ENCODE data around the gene ABCC11.
A peak's percentile ranks its signal among the peaks of the same experiment; 100 is the strongest.

ABCC11 gene

DNA sequence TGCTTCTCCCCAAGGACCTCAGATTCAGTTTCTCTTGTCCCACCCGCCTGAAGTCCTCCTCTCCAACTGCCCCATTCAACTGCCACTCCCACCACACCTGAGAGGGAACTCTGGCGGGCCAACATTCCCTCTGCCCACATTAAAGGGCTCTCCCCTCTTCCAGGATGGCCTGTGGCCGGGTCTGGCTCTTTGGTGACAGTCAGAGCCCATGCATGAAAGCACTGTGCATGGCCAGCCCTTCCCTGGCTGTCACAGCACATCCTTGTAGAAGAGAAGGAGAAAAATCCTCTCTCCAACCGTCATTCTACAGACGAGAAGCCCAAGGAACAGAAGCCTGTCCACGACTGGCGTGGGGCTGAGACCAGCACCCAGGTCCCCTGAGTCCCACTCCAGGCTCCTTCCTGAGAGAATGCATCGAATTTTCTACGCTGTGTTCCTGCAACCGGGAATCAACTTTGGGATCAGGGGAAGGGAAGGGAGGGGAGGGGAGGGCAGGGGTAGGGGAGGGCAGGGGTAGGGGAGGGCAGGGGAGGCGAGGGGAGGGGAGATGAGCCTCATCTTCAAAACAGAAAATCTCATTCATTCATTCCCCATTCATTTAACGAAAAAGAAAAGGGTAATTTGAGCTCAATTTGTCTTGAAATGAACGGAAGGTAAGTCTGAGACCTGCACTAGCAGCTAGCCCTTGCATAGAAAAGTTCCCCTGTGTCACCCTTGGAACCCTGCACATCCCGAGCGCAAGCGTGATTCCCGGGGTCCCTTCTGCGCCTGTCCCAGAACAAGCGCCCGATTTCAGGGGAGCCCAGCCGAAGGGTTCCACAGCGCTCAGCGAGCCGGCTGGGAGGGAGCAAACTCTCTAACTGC, 91.2 kb downstream of the ABCC11 start, which contains the start of gene ABCC12:
ABCC12 (minus strand) TSS at position 68 of the 864 bp plus-strand sequence. CDS start 9,569 bp downstream, outside the sequence.
- H3K4me3 ChIP-seq (ENCODE audit: low read depth, low read length), result peak within 1 kb of the TSS; percentile 26
- TF ChIP-seq, protein P1, sequence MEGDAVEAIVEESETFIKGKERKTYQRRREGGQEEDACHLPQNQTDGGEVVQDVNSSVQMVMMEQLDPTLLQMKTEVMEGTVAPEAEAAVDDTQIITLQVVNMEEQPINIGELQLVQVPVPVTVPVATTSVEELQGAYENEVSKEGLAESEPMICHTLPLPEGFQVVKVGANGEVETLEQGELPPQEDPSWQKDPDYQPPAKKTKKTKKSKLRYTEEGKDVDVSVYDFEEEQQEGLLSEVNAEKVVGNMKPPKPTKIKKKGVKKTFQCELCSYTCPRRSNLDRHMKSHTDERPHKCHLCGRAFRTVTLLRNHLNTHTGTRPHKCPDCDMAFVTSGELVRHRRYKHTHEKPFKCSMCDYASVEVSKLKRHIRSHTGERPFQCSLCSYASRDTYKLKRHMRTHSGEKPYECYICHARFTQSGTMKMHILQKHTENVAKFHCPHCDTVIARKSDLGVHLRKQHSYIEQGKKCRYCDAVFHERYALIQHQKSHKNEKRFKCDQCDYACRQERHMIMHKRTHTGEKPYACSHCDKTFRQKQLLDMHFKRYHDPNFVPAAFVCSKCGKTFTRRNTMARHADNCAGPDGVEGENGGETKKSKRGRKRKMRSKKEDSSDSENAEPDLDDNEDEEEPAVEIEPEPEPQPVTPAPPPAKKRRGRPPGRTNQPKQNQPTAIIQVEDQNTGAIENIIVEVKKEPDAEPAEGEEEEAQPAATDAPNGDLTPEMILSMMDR (conservative IDR thresholded peaks at IDR 0.05; ENCODE audit: low read depth, low read length), result no peak
- DNase-seq (ENCODE audit: low read depth), result no peak

DNA sequence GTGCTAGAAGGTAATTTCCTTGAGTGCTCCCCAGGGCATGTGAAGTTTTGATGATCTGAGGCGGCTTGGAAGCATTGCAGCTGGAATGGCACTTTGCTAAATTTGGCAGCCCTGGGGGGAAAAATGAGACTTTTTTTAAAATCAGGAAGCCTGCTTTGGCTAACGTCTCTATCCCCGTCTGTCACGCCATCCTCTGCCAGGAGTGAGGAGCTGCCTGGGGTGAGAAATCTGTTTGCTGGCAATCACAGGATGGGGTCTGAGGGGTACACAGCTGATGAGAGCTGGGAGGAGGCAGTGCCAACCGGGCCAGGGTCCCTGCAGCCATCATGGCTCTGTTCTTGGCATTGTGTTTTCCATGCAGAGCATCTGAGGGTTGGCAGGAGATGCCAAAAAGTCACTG, 93.6 kb downstream of the ABCC11 start:
- no peak for DNase-seq (ENCODE audit: low read depth)
- no peak overlapping the region for H3K4me3 ChIP-seq (ENCODE audit: low read depth, low read length)
- TF ChIP-seq, protein P1 (conservative IDR thresholded peaks at IDR 0.05; ENCODE audit: low read depth, low read length), result no peak

DNA sequence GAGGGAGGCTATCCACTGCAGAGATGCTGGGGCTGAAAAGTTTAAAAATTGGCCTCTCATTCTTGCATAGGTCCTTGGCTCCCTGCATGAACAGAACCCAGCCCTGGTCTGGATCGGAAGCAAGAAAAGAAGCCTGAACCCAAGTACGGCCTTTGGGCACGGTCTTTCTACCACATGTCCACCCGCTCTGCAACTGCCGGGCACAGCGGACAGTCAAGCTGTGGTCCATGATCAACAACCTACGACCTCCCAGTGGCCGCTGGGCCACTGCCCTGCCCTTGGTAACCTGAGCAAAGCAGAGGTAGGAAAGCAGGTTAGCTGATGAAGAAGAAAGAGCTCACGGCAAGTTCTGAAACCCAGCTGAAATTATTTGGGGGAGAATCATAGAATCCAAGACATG, 95.1 kb downstream of the ABCC11 start:
- no peak for DNase-seq (ENCODE audit: low read depth)
- TF ChIP-seq, protein P1 (conservative IDR thresholded peaks at IDR 0.05; ENCODE audit: low read depth, low read length), result no peak
- no peak overlapping the region for H3K4me3 ChIP-seq (ENCODE audit: low read depth, low read length)

DNA sequence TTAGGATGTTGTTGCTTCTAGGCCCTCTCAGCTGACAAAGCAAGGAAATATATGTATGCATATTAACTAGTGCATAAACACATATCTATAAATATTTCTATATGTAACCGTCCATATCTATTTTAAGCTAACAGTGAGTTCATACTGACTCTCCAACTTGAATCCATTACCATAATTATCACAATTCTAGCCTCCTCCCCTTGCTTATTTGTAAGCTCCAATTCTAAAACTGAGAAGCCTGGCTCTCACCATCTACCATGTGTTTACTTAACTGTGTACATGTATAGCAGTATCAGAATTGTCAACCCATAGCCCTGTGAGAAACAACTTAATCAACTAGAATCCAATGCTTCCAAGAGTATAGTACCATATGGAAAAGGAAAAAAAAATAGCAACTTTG, 96.6 kb downstream of the ABCC11 start:
- TF ChIP-seq, protein P1 (conservative IDR thresholded peaks at IDR 0.05; ENCODE audit: low read depth, low read length), result no peak
- H3K4me3 ChIP-seq (ENCODE audit: low read depth, low read length), result no peak overlapping the region
- no peak for DNase-seq (ENCODE audit: low read depth)

DNA sequence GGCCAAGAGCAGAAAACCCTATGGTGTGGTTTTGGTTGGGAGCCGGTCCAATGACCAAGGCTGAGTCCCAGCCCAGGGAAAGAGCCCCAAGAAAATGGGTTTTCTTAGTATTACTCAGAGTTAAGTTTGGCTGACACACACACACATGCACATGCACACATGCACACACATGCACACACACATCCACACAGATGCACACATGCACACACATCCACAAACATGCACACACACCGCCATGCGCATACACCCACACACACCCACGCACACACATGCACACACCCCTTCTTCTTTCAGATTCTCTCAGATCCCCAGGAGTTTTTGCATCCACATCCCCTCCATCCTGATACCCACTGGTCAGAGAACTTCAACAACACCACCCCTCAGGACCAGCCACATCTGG, 100.6 kb downstream of the ABCC11 start:
- TF ChIP-seq, protein P1 (conservative IDR thresholded peaks at IDR 0.05; ENCODE audit: low read depth, low read length), result no peak
- DNase-seq (ENCODE audit: low read depth), result no peak
- H3K4me3 ChIP-seq (ENCODE audit: low read depth, low read length), result no peak overlapping the region

DNA sequence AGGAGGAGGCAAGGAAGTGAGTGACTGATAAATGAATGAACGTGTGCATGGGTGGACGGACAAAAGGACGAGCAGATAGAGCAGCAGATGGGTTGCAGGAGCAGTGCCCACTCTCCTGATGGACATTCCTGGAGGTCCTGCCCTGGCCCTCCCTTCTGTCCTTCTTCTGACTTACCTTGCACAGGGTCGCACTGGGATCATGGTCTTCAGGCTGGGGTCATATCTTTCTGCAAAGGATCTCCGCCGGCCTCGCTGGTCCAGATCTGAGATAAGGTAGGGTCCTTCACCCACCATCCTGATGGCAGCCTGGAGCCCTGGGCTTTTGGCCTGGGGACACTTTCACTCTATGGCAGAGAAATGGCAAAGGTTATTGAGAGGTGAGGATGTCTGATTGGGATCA, 101.2 kb downstream of the ABCC11 start:
- no peak for DNase-seq (ENCODE audit: low read depth)
- H3K4me3 ChIP-seq (ENCODE audit: low read depth, low read length), result no peak overlapping the region
- TF ChIP-seq, protein P1 (conservative IDR thresholded peaks at IDR 0.05; ENCODE audit: low read depth, low read length), result no peak

Measured in choroid plexus epithelial cell (primary cell).